DOHH2 (cell line): ENCODE measurements around the gene LDAF1.

Source experiments
- H3F3A ChIP-seq: fragments of 200-600 bp; sonication (generic), shearing (Covaris generic); 2 replicates; pipeline ENCODE4 v1.6.0; 2016; ENCODE audit warnings: antibody characterized with exemption, mild to moderate bottlenecking; ENCODE audit not compliant: control insufficient read depth, insufficient read depth
- H3K27ac ChIP-seq: fragments of 200-600 bp; sonication (generic); 2 replicates; pipeline ENCODE4 v1.5.1; 2014; ENCODE audit warnings: low read depth, mild to moderate bottlenecking, low read length, moderate library complexity
- H3K27me3 ChIP-seq: fragments of 200-600 bp; sonication (generic); 2 replicates; pipeline ENCODE4 v1.6.1; 2014; ENCODE audit warnings: mild to moderate bottlenecking, low read length, mixed read lengths; ENCODE audit not compliant: control insufficient read depth
- H3K36me3 ChIP-seq: fragments of 200-600 bp; sonication (generic); 2 replicates; pipeline ENCODE4 v1.6.1; 2014; ENCODE audit warnings: mild to moderate bottlenecking, low read length, moderate library complexity, mixed read lengths; ENCODE audit not compliant: control insufficient read depth
- H3K4me1 ChIP-seq: fragments of 200-600 bp; sonication (generic); 2 replicates; pipeline ENCODE4 v1.6.1; 2014; ENCODE audit warnings: mild to moderate bottlenecking, low read length, mixed read lengths; ENCODE audit not compliant: control insufficient read depth
- H3K4me2 ChIP-seq: fragments of 200-600 bp; sonication (generic); 2 replicates; pipeline ENCODE4 v1.6.0; 2014; ENCODE audit warnings: mild to moderate bottlenecking, low read length, moderate library complexity
- H3K4me3 ChIP-seq: fragments of 200-600 bp; sonication (generic); 2 replicates; pipeline ENCODE4 v1.5.1; 2014; ENCODE audit warnings: mild to moderate bottlenecking, low read length, mixed read lengths
- H3K79me2 ChIP-seq: fragments of 200-600 bp; sonication (generic); 2 replicates; pipeline ENCODE4 v1.6.1; 2014; ENCODE audit warnings: mild to moderate bottlenecking, low read length, mixed read lengths; ENCODE audit not compliant: control insufficient read depth
- H3K9me2 ChIP-seq: fragments of 200-600 bp; sonication (generic); replicated peaks from 2 replicates; pipeline ENCODE4 v1.6.1; 2014; ENCODE audit warnings: mild to moderate bottlenecking, low read length, mixed read lengths; ENCODE audit not compliant: control insufficient read depth
- H3K9me3 ChIP-seq: fragments of 200-600 bp; sonication (generic); 2 replicates; pipeline ENCODE4 v1.6.1; 2014; ENCODE audit warnings: antibody characterized with exemption, low read length, mixed read lengths; ENCODE audit not compliant: control insufficient read depth, insufficient read depth
- H4K20me1 ChIP-seq: fragments of 200-600 bp; sonication (generic); 2 replicates; pipeline ENCODE4 v1.6.0; 2014; ENCODE audit warnings: low read depth, mild to moderate bottlenecking, antibody characterized with exemption, low read length, moderate library complexity; ENCODE audit not compliant: control insufficient read depth, insufficient read depth
- CTCF ChIP-seq: fragments of 200-600 bp; sonication (generic); IDR thresholded peaks from one replicate; pipeline ENCODE4 v1.5.1; 2014; ENCODE audit warnings: antibody characterized with exemption, mild to moderate bottlenecking, low read depth, low read length; ENCODE audit not compliant: poor library complexity, severe bottlenecking
- EZH2phosphoT487 ChIP-seq: fragments of 200-600 bp; sonication (generic); IDR thresholded peaks from 2 replicates; pipeline ENCODE4 v1.6.1; 2017; ENCODE audit warnings: borderline replicate concordance, mild to moderate bottlenecking, antibody characterized with exemption, low read length, moderate library complexity, mixed read lengths

LDAF1 gene

GRCh38 chr16:21186326-21186691, 27.8 kb downstream of the LDAF1 start:
- H3K4me3 ChIP-seq, result no peak overlapping the region
- no peak for TF ChIP-seq EZH2phosphoT487
- no peak for TF ChIP-seq CTCF

GRCh38 chr16:21189311-21189710, 30.8 kb downstream of the LDAF1 start:
- Histone ChIP-seq H3K36me3 (no peaks in the 10 kb centered on the region), H3F3A (0 out of 2 replicates have a peak, but pooled peaks cover 2% of the 10 kb centered on the region), H3K4me2 (peak overlapping the region; percentile 45), H3K79me2 (no peaks in the 10 kb centered on the region), H3K4me3 (no peak overlapping the region), H3K9me2 (no peaks in the 10 kb centered on the region), H3K9me3 (no peaks in the 10 kb centered on the region), H3K27ac (no peak overlapping the region), H3K27me3 (peaks cover 13% of the 10 kb centered on the region), H3K4me1 (peaks cover 3% of the 10 kb centered on the region), H4K20me1 (no peaks in the 10 kb centered on the region)
- TF ChIP-seq CTCF (no peak), EZH2phosphoT487 (no peak)

More at GRCh38 chr16:21186326-21186691, 27.8 kb downstream of the LDAF1 start:
- Histone ChIP-seq H3K27ac (no peak overlapping the region), H3K4me2 (no peak overlapping the region), H3K4me1 (peaks cover 3% of the 10 kb centered on the region), H3K79me2 (no peaks in the 10 kb centered on the region), H3F3A (0 out of 2 replicates have a peak, but pooled peaks cover 2% of the 10 kb centered on the region), H4K20me1 (no peaks in the 10 kb centered on the region), H3K9me3 (no peaks in the 10 kb centered on the region), H3K36me3 (peaks cover 8% of the 10 kb centered on the region), H3K27me3 (no peaks in the 10 kb centered on the region), H3K9me2 (no peaks in the 10 kb centered on the region)

DNA sequence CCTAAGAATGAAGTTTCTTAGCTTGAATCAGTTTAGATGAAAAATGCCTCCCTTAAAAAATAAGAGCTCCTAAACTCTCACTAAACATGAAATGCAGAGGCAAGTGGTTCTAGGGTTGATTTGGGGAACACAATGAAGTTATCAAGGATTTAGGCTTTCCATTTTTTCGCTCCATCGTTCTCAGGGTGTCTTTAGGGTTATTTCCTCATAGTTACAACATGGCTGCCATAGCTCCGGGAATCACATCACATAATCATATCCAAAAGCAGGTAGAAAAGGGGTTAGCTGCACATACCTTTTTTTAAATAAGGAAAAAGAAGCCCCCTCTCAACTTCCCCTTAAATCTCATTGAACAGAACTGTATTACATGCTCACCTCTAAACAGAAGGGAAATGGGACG, 31.5 kb downstream of the LDAF1 start:
- Histone ChIP-seq H3K4me2 (no peak overlapping the region), H3K4me1 (peaks cover 3% of the 10 kb centered on the region), H3K9me2 (no peaks in the 10 kb centered on the region), H3K4me3 (no peak overlapping the region), H3F3A (0 out of 2 replicates have a peak, but pooled peaks cover 2% of the 10 kb centered on the region), H3K36me3 (no peaks in the 10 kb centered on the region), H4K20me1 (no peaks in the 10 kb centered on the region), H3K79me2 (no peaks in the 10 kb centered on the region), H3K27me3 (peaks cover 20% of the 10 kb centered on the region), H3K27ac (no peak overlapping the region), H3K9me3 (no peaks in the 10 kb centered on the region)
- TF ChIP-seq CTCF, result no peak
- TF ChIP-seq EZH2phosphoT487, result no peak
